Gastrocnemius medialis (tissue), 4 donors: ENCODE measurements around the gene MAB21L1. TPM values are rescaled to one million over a fixed set of nuclear protein-coding genes. Genes with fewer than 3 reads are reported as not detected.

Experiments used
- ATAC-seq, 2 donors: fragments of 150-250 bp; one replicate each; pipeline ENCODE4 v1.9.1; 2016
- DNase-seq, 2 donors: peaks; one replicate each; pipeline ENCODE4 v3.0.0-alpha.2; 2019
- H3K27ac ChIP-seq, 4 donors: fragments of 200-600 bp; sonication (generic); 1 replicate in 1 of 4; 2 replicates in 3 of 4; pipeline ENCODE4 v1.5.1; 2016 to 2018; ENCODE audit warnings: mild to moderate bottlenecking in 2 of 4, moderate library complexity in 1 of 4
- H3K27me3 ChIP-seq, 3 donors: fragments of 200-600 bp; sonication (generic) in 2 of 3; 1 replicate in 1 of 3; 2 replicates in 2 of 3; pipeline versions ENCODE4 v1.5.1 to v1.6.0; 2016 to 2019; ENCODE audit warnings: mild to moderate bottlenecking in 1 of 3, moderate library complexity in 1 of 3
- H3K36me3 ChIP-seq, 2 donors: fragments of 200-600 bp; sonication (generic) in 1 of 2; one replicate each; pipeline ENCODE4 v1.5.1; 2017 to 2018
- H3K4me1 ChIP-seq, 2 donors: fragments of 200-600 bp; sonication (generic) in 1 of 2; one replicate each; pipeline ENCODE4 v1.5.1; 2016 to 2017; ENCODE audit warnings: mild to moderate bottlenecking in 2 of 2
- H3K4me3 ChIP-seq, 4 donors: fragments of 200-600 bp; sonication (generic) in 3 of 4; 1 replicate in 1 of 4; 2 replicates in 3 of 4; pipeline ENCODE4 v1.5.1; 2016 to 2019; ENCODE audit warnings: mild to moderate bottlenecking in 2 of 4
- H3K9me3 ChIP-seq, 3 donors: fragments of 200-600 bp; sonication (generic) in 2 of 3; 1 replicate in 1 of 3; 2 replicates in 2 of 3; pipeline ENCODE4 v1.5.1; 2016 to 2019
- CTCF ChIP-seq, 5 experiments: fragments of 450-650 bp in 3 of 5; fragments of 200-600 bp in 2 of 5; sonication (generic) in 2 of 5; IDR thresholded peaks in 4 of 5; conservative IDR thresholded peaks in 1 of 5; 1 replicate in 4 of 5; 2 replicates in 1 of 5; pipeline ENCODE4 v1.5.1; 2016 to 2019; ENCODE audit warnings: antibody characterized with exemption in 5 of 5, mild to moderate bottlenecking in 3 of 5, moderate library complexity in 3 of 5
- POLR2A ChIP-seq, 2 donors: fragments of 450-650 bp; IDR thresholded peaks; one replicate each; pipeline ENCODE4 v1.6.1; 2017; ENCODE audit warnings: antibody characterized with exemption in 2 of 2, mild to moderate bottlenecking in 2 of 2, moderate library complexity in 2 of 2
- in situ Hi-C, 4 donors: fragments of 200-750 bp; cut with MboI; loops; one replicate each; pipeline versions ENCODE4 v1.15.0 to v1.8.0; 2017; ENCODE audit warnings: low sequenced_read_pairs in 4 of 4
- intact Hi-C: fragments of 100-400 bp; cut with DNase I; formaldehyde crosslinking; loops from one replicate; pipeline ENCODE4 v1.15.1; 2023; ENCODE audit warnings: low total_unique reads
- total RNA-seq, 4 donors: library from RNA; depleted of rRNA; stranded (reverse); fragments of >200 nt; gene quantifications; one replicate each; pipeline versions ENCODE4 v1.1.0 to v1.2.3, GENCODE V29; 2016

MAB21L1 gene
- total RNA-seq, 4 donors from 2014 or later: 3.2 to 4.2 (median 3.5) TPM

- Histone ChIP-seq H3K4me3 (no peak overlapping the region), H3K27ac (no peak overlapping the region), H3K4me1 (peaks cover 24 to 33% of the 10 kb centered on the region in 2 donors), H3K9me3 (no peaks in the 10 kb centered on the region), H3K36me3 (no peaks in the 10 kb centered on the region), H3K27me3 (no peaks in the 10 kb centered on the region)
- intact Hi-C loops (no loop called here), in situ Hi-C loops (no loop called here)
- ATAC-seq (no peak), DNase-seq (no peak)
- TF ChIP-seq POLR2A (IDR thresholded peaks at IDR 0.05): no peak
- no peak for TF ChIP-seq CTCF (IDR thresholded peaks at IDR 0.05 in 4 of 5, conservative IDR thresholded peaks at IDR 0.05 in 1 of 5)
These were observed 7.3 kb upstream of the MAB21L1 start for GRCh38 chr13:35483761-35484160.

- Histone ChIP-seq H3K4me1 (peaks cover 24 to 37% of the 10 kb centered on the region in 2 donors), H3K27ac (no peak overlapping the region), H3K36me3 (no peaks in the 10 kb centered on the region), H3K9me3 (no peaks in the 10 kb centered on the region), H3K27me3 (no peaks in the 10 kb centered on the region), H3K4me3 (no peak overlapping the region)
- no peak for TF ChIP-seq CTCF (IDR thresholded peaks at IDR 0.05 in 4 of 5, conservative IDR thresholded peaks at IDR 0.05 in 1 of 5)
- no peak for TF ChIP-seq POLR2A (IDR thresholded peaks at IDR 0.05)
- ATAC-seq (no peak), DNase-seq (no peak)
- in situ Hi-C loops: no loop called here
- intact Hi-C loops: no loop called here
These were observed 6.0 kb upstream of the MAB21L1 start for GRCh38 chr13:35482527-35482926.

GRCh38 chr13:35481777-35482176 is 5.3 kb upstream of the MAB21L1 start:
- in situ Hi-C loops: no loop called here
- Histone ChIP-seq H3K27me3 (no peaks in the 10 kb centered on the region), H3K36me3 (no peaks in the 10 kb centered on the region), H3K4me3 (no peak overlapping the region), H3K9me3 (no peaks in the 10 kb centered on the region), H3K27ac (no peak overlapping the region), H3K4me1 (peaks cover 28 to 45% of the 10 kb centered on the region in 2 donors)
- DNase-seq (no peak), ATAC-seq (no peak)
- no peak for TF ChIP-seq CTCF (IDR thresholded peaks at IDR 0.05 in 4 of 5, conservative IDR thresholded peaks at IDR 0.05 in 1 of 5)
- TF ChIP-seq POLR2A (IDR thresholded peaks at IDR 0.05): no peak
- intact Hi-C loops: no loop called here

GRCh38 chr13:35480346-35480745 is 3.9 kb upstream of the MAB21L1 start:
- in situ Hi-C loops (no loop called here), intact Hi-C loops (no loop called here)
- no peak for TF ChIP-seq CTCF (IDR thresholded peaks at IDR 0.05 in 4 of 5, conservative IDR thresholded peaks at IDR 0.05 in 1 of 5)
- no peak for TF ChIP-seq POLR2A (IDR thresholded peaks at IDR 0.05)
- DNase-seq (no peak), ATAC-seq (no peak)
- Histone ChIP-seq H3K4me1 (peaks cover 21 to 42% of the 10 kb centered on the region in 2 donors), H3K36me3 (no peaks in the 10 kb centered on the region), H3K27ac (peak overlapping the region in 1 of 4 donors; percentile 8), H3K9me3 (no peaks in the 10 kb centered on the region), H3K27me3 (no peaks in the 10 kb centered on the region), H3K4me3 (peak overlapping the region in 2 of 4 donors; percentile 1 to 10)

GRCh38 chr13:35479706-35480105 is 3.2 kb upstream of the MAB21L1 start:
- Histone ChIP-seq H3K4me3 (peak overlapping the region in 2 of 4 donors; percentile 1 to 51), H3K4me1 (peaks cover 17 to 35% of the 10 kb centered on the region in 2 donors), H3K9me3 (no peaks in the 10 kb centered on the region), H3K27ac (no peak overlapping the region), H3K27me3 (no peaks in the 10 kb centered on the region), H3K36me3 (no peaks in the 10 kb centered on the region)
- DNase-seq: no peak
- intact Hi-C loops: loop anchor here (5.0 kb wide), 1 partner anchor 1523 kb away; the partner anchor contains the start of gene EXOSC8
- in situ Hi-C loops: loop anchor here in 3 of 4 donors (10.0 kb wide), 1 partner anchor 475 kb away; no protein-coding TSS in a partner anchor
- no peak for TF ChIP-seq POLR2A (IDR thresholded peaks at IDR 0.05)
- TF ChIP-seq CTCF (IDR thresholded peaks at IDR 0.05 in 4 of 5, conservative IDR thresholded peaks at IDR 0.05 in 1 of 5): no peak
- no peak for ATAC-seq
